Uterus (tissue), 4 donors: ENCODE data around the gene NTSR1. TPM values are rescaled to one million over a fixed set of nuclear protein-coding genes. Genes with fewer than 3 reads are reported as not detected.

ENCODE experiments used
- DNase-seq, 2 donors: peaks; one replicate each; pipeline ENCODE4 v3.0.0-alpha.2; 2019 to 2020
- H3K27ac ChIP-seq, 2 donors: fragments of 200-600 bp; sonication (generic); 1 replicate in 1 of 2; 2 replicates in 1 of 2; pipeline ENCODE4 v1.5.1; 2016 to 2018
- H3K27me3 ChIP-seq, 2 donors: fragments of 200-600 bp; sonication (generic); one replicate each; pipeline ENCODE4 v1.5.1; 2018 to 2019; ENCODE audit warnings: control low read depth in 1 of 2
- H3K36me3 ChIP-seq, 2 donors: fragments of 200-600 bp; sonication (generic); one replicate each; pipeline ENCODE4 v1.5.1; 2019; ENCODE audit warnings: control low read depth in 1 of 2
- H3K4me1 ChIP-seq, 2 donors: fragments of 200-600 bp; sonication (generic); one replicate each; pipeline ENCODE4 v1.5.1; 2018 to 2019; ENCODE audit warnings: control low read depth in 1 of 2
- H3K4me3 ChIP-seq, 2 donors: fragments of 200-600 bp; sonication (generic); 1 replicate in 1 of 2; 2 replicates in 1 of 2; pipeline ENCODE4 v1.5.1; 2018 to 2019; ENCODE audit warnings: mild to moderate bottlenecking in 1 of 2
- H3K9me3 ChIP-seq, 2 donors: fragments of 200-600 bp; sonication (generic); one replicate each; pipeline ENCODE4 v1.5.1; 2019; ENCODE audit warnings: control low read depth in 1 of 2
- POLR2A ChIP-seq, 2 donors: fragments of 450-650 bp; IDR thresholded peaks; one replicate each; pipeline ENCODE4 v1.6.1; 2016; ENCODE audit warnings: antibody characterized with exemption in 2 of 2, mild to moderate bottlenecking in 1 of 2, moderate library complexity in 1 of 2
- intact Hi-C: fragments of 100-400 bp; cut with DNase I; formaldehyde crosslinking; loops from one replicate; pipeline ENCODE4 v1.15.1; 2023; ENCODE audit warnings: low total_unique reads
- total RNA-seq, 4 donors: library from RNA; depleted of rRNA in 3 of 4; stranded (reverse); fragments of >200 nt in 3 of 4; gene quantifications; one replicate each; pipeline versions ENCODE4 v1.1.0 to v1.2.4, GENCODE V29; 2014 to 2023
- TF ChIP-seq, protein P1 (sequence below), 4 experiments: fragments of 200-600 bp in 2 of 4; fragments of 450-650 bp in 2 of 4; sonication (generic) in 2 of 4; IDR thresholded peaks; one replicate each; pipeline ENCODE4 v1.5.1; 2016 to 2019; ENCODE audit warnings: antibody characterized with exemption in 4 of 4, mild to moderate bottlenecking in 2 of 4, moderate library complexity in 1 of 4
- donor health status: DM: yes; HTN: yes; CAD: no.

Gene NTSR1
- total RNA-seq, 4 donors from 2014 or later, result not detected

- H3K4me3 ChIP-seq, result no peak overlapping the region
Observed at GRCh38 chr20:62772990-62773844, 64.6 kb downstream of the NTSR1 start.

GRCh38 chr20:62773845-62774714, 65.4 kb downstream of the NTSR1 start:
- TF ChIP-seq, protein P1, sequence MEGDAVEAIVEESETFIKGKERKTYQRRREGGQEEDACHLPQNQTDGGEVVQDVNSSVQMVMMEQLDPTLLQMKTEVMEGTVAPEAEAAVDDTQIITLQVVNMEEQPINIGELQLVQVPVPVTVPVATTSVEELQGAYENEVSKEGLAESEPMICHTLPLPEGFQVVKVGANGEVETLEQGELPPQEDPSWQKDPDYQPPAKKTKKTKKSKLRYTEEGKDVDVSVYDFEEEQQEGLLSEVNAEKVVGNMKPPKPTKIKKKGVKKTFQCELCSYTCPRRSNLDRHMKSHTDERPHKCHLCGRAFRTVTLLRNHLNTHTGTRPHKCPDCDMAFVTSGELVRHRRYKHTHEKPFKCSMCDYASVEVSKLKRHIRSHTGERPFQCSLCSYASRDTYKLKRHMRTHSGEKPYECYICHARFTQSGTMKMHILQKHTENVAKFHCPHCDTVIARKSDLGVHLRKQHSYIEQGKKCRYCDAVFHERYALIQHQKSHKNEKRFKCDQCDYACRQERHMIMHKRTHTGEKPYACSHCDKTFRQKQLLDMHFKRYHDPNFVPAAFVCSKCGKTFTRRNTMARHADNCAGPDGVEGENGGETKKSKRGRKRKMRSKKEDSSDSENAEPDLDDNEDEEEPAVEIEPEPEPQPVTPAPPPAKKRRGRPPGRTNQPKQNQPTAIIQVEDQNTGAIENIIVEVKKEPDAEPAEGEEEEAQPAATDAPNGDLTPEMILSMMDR (IDR thresholded peaks at IDR 0.05), result no peak
- no peak for TF ChIP-seq POLR2A (IDR thresholded peaks at IDR 0.05)
- intact Hi-C loops, result loop anchor here (10.0 kb wide), 1 partner anchor 89 kb away; no protein-coding TSS in a partner anchor
- Histone ChIP-seq H3K4me3 (no peak overlapping the region), H3K27me3 (no peaks in the 10 kb centered on the region), H3K27ac (no peak overlapping the region), H3K9me3 (no peaks in the 10 kb centered on the region), H3K4me1 (no peaks in the 10 kb centered on the region), H3K36me3 (no peaks in the 10 kb centered on the region)
- DNase-seq, result no peak

More at GRCh38 chr20:62772990-62773844, 64.6 kb downstream of the NTSR1 start:
- intact Hi-C loops, result loop anchor here (10.0 kb wide), 1 partner anchor 88 kb away; no protein-coding TSS in a partner anchor
- Histone ChIP-seq H3K36me3 (no peaks in the 10 kb centered on the region), H3K9me3 (no peaks in the 10 kb centered on the region), H3K4me1 (no peaks in the 10 kb centered on the region), H3K27me3 (no peaks in the 10 kb centered on the region), H3K27ac (no peak overlapping the region)
- TF ChIP-seq, protein P1 (IDR thresholded peaks at IDR 0.05), result no peak
- TF ChIP-seq POLR2A (IDR thresholded peaks at IDR 0.05), result no peak
- no peak for DNase-seq

GRCh38 chr20:62774762-62775161, 66.1 kb downstream of the NTSR1 start:
- no peak for DNase-seq
- Histone ChIP-seq H3K27ac (no peak overlapping the region), H3K4me1 (no peaks in the 10 kb centered on the region), H3K9me3 (no peaks in the 10 kb centered on the region), H3K27me3 (no peaks in the 10 kb centered on the region), H3K36me3 (no peaks in the 10 kb centered on the region), H3K4me3 (no peak overlapping the region)
- intact Hi-C loops, result loop anchor here (10.0 kb wide), 1 partner anchor 90 kb away; no protein-coding TSS in a partner anchor
- no peak for TF ChIP-seq POLR2A (IDR thresholded peaks at IDR 0.05)
- TF ChIP-seq, protein P1 (IDR thresholded peaks at IDR 0.05), result no peak

DNA sequence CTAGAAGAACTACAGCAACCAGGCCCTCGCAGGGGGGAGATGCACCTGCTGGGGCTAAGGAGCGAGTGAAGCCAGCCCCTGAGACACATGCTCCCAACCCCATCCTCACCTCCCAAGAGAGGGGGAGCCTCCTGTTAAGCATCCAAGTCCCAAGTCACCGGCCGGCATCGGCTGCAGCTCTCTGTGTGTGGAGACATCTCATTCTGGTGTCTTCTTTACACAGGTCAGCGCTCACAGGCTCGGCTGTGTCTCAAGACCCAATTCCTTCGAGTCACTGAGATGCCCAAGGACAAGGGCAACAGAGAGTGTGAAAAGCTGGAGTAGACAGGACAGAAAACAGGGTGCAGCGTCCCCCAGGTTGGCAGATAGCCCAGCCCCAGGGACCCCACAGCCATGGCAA, 66.6 kb downstream of the NTSR1 start:
- no peaks in the 10 kb centered on the region for H3K36me3 ChIP-seq
- DNase-seq, result no peak
- intact Hi-C loops, result loop anchor here (10.0 kb wide), 1 partner anchor 90 kb away; no protein-coding TSS in a partner anchor
- H3K9me3 ChIP-seq, result no peaks in the 10 kb centered on the region
- H3K4me1 ChIP-seq, result no peaks in the 10 kb centered on the region
- TF ChIP-seq, protein P1 (IDR thresholded peaks at IDR 0.05), result no peak
- H3K4me3 ChIP-seq, result no peak overlapping the region
- H3K27me3 ChIP-seq, result no peaks in the 10 kb centered on the region
- no peak overlapping the region for H3K27ac ChIP-seq
